ENCODE data around the gene HMBS.

DNA sequence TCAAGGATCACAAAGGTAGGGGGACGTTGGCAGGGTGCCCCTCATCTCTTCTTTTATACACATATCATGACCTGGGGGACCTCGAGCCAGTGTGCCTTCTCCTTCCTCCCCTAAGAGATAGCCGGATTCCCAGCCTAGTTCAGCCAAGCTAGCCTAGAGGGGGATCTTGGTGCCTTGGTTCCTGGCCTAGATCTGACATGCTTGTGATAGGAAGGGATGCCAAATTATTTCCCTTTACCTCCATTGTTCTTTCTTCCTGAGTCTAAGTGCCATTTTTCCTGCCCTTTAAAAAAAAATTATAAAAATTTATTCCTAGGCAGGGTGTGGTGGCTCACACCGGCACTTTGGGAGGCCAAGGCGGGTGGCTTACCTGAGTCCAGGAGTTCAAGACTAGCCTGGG is 29.7 kb downstream of the HMBS start:
- TF ChIP-seq EZH2phosphoT487 (IDR thresholded peaks at IDR 0.05; ENCODE audit: insufficient read depth, low read depth) (no peak), EZH2 (IDR thresholded peaks at IDR 0.05; ENCODE audit: insufficient read depth, poor library complexity, severe bottlenecking) (no peak)

Data from GM23248 (cell line).